ENCODE measurements around the gene HP1BP3.

GRCh38 chr1:20733360-20733975, 53.6 kb downstream of the HP1BP3 start:
- no peak for TF ChIP-seq CTCF (conservative IDR thresholded peaks at IDR 0.05; ENCODE audit: low read depth in 2 of 2)
- no peak for TF ChIP-seq EZH2phosphoT487 (IDR thresholded peaks at IDR 0.05; ENCODE audit: unreplicated experiment)
- no peak for TF ChIP-seq POLR2AphosphoS5 (IDR thresholded peaks at IDR 0.05; ENCODE audit: low read depth)
- no peak for TF ChIP-seq JUNB (IDR thresholded peaks at IDR 0.05; ENCODE audit: unreplicated experiment)
- TF ChIP-seq EZH2 (IDR thresholded peaks at IDR 0.05; ENCODE audit: low read depth, unreplicated experiment): no peak
- TF ChIP-seq REST (IDR thresholded peaks at IDR 0.05; ENCODE audit: unreplicated experiment): no peak
- no peak for TF ChIP-seq STAT1 (IDR thresholded peaks at IDR 0.05; ENCODE audit: unreplicated experiment)
- TF ChIP-seq CREB1 (CRISPR knock-in tag; IDR thresholded peaks at IDR 0.05; ENCODE audit: low read depth): no peak
- TF ChIP-seq ZNF114 (CRISPR knock-in tag; IDR thresholded peaks at IDR 0.05): no peak
- TF ChIP-seq NANOG (IDR thresholded peaks at IDR 0.05; ENCODE audit: borderline replicate concordance): no peak
